Vagina (tissue), 2 donors: ENCODE results near the gene DNASE1L2. TPM values are rescaled to one million over a fixed set of nuclear protein-coding genes. Genes with fewer than 3 reads are reported as not detected.
"Not testable (repeated sequence)": the region's sequence is repeated elsewhere in the genome, so short reads cannot be mapped to it uniquely, and the experiment has no call there.

Experiments used
- DNase-seq, 2 donors: peaks; one replicate each; pipeline ENCODE4 v3.0.0-alpha.2; 2017; ENCODE audit errors: extremely low spot score in 2 of 2
- H3K27ac ChIP-seq: fragments of 200-600 bp; sonication (generic); one replicate; pipeline ENCODE4 v1.5.1; 2019
- H3K27me3 ChIP-seq: fragments of 200-600 bp; sonication (generic); one replicate; pipeline ENCODE4 v1.5.1; 2019
- H3K36me3 ChIP-seq, 2 donors: fragments of 200-600 bp; sonication (generic); one replicate each; pipeline ENCODE4 v1.5.1; 2017 to 2019
- H3K4me1 ChIP-seq: fragments of 200-600 bp; sonication (generic); one replicate; pipeline ENCODE4 v1.5.1; 2019
- H3K4me3 ChIP-seq, 2 donors: fragments of 200-600 bp; sonication (generic); 1 replicate in 1 of 2; 2 replicates in 1 of 2; pipeline ENCODE4 v1.5.1; 2016 to 2019
- H3K9me3 ChIP-seq: fragments of 200-600 bp; sonication (generic); one replicate; pipeline ENCODE4 v1.5.1; 2019
- CTCF ChIP-seq, 3 experiments: fragments of 450-650 bp in 2 of 3; fragments of 200-600 bp in 1 of 3; sonication (generic) in 1 of 3; IDR thresholded peaks; one replicate each; pipeline ENCODE4 v1.5.1; 2017 to 2019; ENCODE audit warnings: antibody characterized with exemption in 3 of 3, mild to moderate bottlenecking in 2 of 3, moderate library complexity in 2 of 3
- POLR2A ChIP-seq, 2 donors: fragments of 450-650 bp; IDR thresholded peaks; one replicate each; pipeline ENCODE4 v1.6.1; 2017; ENCODE audit warnings: antibody characterized with exemption in 2 of 2, mild to moderate bottlenecking in 2 of 2, moderate library complexity in 2 of 2
- POLR2AphosphoS5 ChIP-seq, 2 donors: sonication (generic); formaldehyde crosslinking; IDR thresholded peaks; one replicate each; pipeline ENCODE4 v1.9.0; 2017; ENCODE audit warnings: antibody characterized with exemption in 2 of 2, mild to moderate bottlenecking in 2 of 2, low read depth in 1 of 2; ENCODE audit not compliant: insufficient read depth in 1 of 2
- intact Hi-C: fragments of 100-400 bp; cut with DNase I; formaldehyde crosslinking; loops from one replicate; pipeline ENCODE4 v1.15.1; 2023
- total RNA-seq: library from RNA; depleted of rRNA; stranded (reverse); fragments of >200 nt; gene quantifications from one replicate; pipeline ENCODE4 v1.2.3, GENCODE V29; 2016

Gene DNASE1L2
- total RNA-seq, 1 donor from 2014 or later, result 0.74 TPM

GRCh38 chr16:2252806-2253148 lies 16.5 kb downstream of the DNASE1L2 start:
- Histone ChIP-seq H3K4me1 (peaks cover 17% of the 10 kb centered on the region), H3K4me3 (no peak overlapping the region), H3K27me3 (no peaks in the 10 kb centered on the region), H3K36me3 (peaks cover 3 to 42% of the 10 kb centered on the region in 2 donors), H3K27ac (no peak overlapping the region), H3K9me3 (no peaks in the 10 kb centered on the region)
- TF ChIP-seq CTCF (IDR thresholded peaks at IDR 0.05) (no peak), POLR2A (IDR thresholded peaks at IDR 0.05) (no peak), POLR2AphosphoS5 (IDR thresholded peaks at IDR 0.05; ENCODE audit: insufficient read depth in 1 of 2, low read depth in 1 of 2) (no peak)
- no peak for DNase-seq
- intact Hi-C loops, result loop anchor here (10.0 kb wide), 1 partner anchor 262 kb away; the partner anchor contains the start of gene ATP6V0C

- Histone ChIP-seq H3K27me3 (no peaks in the 10 kb centered on the region), H3K4me3 (no peak overlapping the region), H3K4me1 (peaks cover 17% of the 10 kb centered on the region), H3K27ac (no peak overlapping the region), H3K36me3 (peaks cover 3 to 47% of the 10 kb centered on the region in 2 donors), H3K9me3 (no peaks in the 10 kb centered on the region)
- DNase-seq, result no peak
- intact Hi-C loops, result loop anchor here (10.0 kb wide), 1 partner anchor 262 kb away; the partner anchor contains the start of gene ATP6V0C
- TF ChIP-seq POLR2A (IDR thresholded peaks at IDR 0.05), result no peak
- no peak for TF ChIP-seq POLR2AphosphoS5 (IDR thresholded peaks at IDR 0.05; ENCODE audit: insufficient read depth in 1 of 2, low read depth in 1 of 2)
- no peak for TF ChIP-seq CTCF (IDR thresholded peaks at IDR 0.05)
Observed at GRCh38 chr16:2253293-2253692, 17.0 kb downstream of the DNASE1L2 start.

GRCh38 chr16:2256531-2257140 lies 20.4 kb downstream of the DNASE1L2 start:
- peaks cover 7% of the 10 kb centered on the region for H3K4me1 ChIP-seq
- H3K36me3 ChIP-seq, result peaks cover 3 to 77% of the 10 kb centered on the region in 2 donors
- intact Hi-C loops, result loop anchor here (10.0 kb wide), 1 partner anchor 258 kb away; the partner anchor contains the start of gene ATP6V0C
- no peak overlapping the region for H3K4me3 ChIP-seq
- H3K27me3 ChIP-seq, result no peaks in the 10 kb centered on the region
- H3K27ac ChIP-seq, result no peak overlapping the region
- no peaks in the 10 kb centered on the region for H3K9me3 ChIP-seq
- no peak for DNase-seq
- TF ChIP-seq CTCF (IDR thresholded peaks at IDR 0.05), result no peak
- no peak for TF ChIP-seq POLR2AphosphoS5 (IDR thresholded peaks at IDR 0.05; ENCODE audit: insufficient read depth in 1 of 2, low read depth in 1 of 2)

- no peak for DNase-seq
- Histone ChIP-seq H3K36me3 (peaks cover 3 to 88% of the 10 kb centered on the region in 2 donors), H3K4me3 (no peak overlapping the region), H3K9me3 (no peaks in the 10 kb centered on the region), H3K27ac (no peak overlapping the region), H3K27me3 (no peaks in the 10 kb centered on the region), H3K4me1 (no peaks in the 10 kb centered on the region)
- intact Hi-C loops, result loop anchor here (10.0 kb wide), 1 partner anchor 257 kb away; the partner anchor contains the start of gene ATP6V0C
- TF ChIP-seq CTCF (IDR thresholded peaks at IDR 0.05) (no peak), POLR2AphosphoS5 (IDR thresholded peaks at IDR 0.05; ENCODE audit: insufficient read depth in 1 of 2, low read depth in 1 of 2) (no peak), POLR2A (IDR thresholded peaks at IDR 0.05) (no peak)
Observed at GRCh38 chr16:2257726-2258125, 21.5 kb downstream of the DNASE1L2 start.

GRCh38 chr16:2258530-2258929 lies 22.3 kb downstream of the DNASE1L2 start:
- not testable (repeated sequence) for DNase-seq, H3K9me3 ChIP-seq, H3K27me3 ChIP-seq, H3K4me1 ChIP-seq, H3K27ac ChIP-seq, H3K4me3 ChIP-seq
- H3K36me3 ChIP-seq, result peaks cover 3 to 88% of the 10 kb centered on the region in 2 donors
- intact Hi-C loops, result loop anchor here (10.0 kb wide), 1 partner anchor 256 kb away; the partner anchor contains the start of gene ATP6V0C
